HG02759 (cell line): ENCODE data around the gene HLA-DQB1.

Experiments
- ATAC-seq: cut with Tn5 transposase; IDR thresholded peaks from one replicate; pipeline ENCODE4 v1.9.1; 2021; ENCODE audit warnings: mild to moderate bottlenecking, moderate library complexity; ENCODE audit not compliant: unreplicated experiment

HLA-DQB1 gene

DNA sequence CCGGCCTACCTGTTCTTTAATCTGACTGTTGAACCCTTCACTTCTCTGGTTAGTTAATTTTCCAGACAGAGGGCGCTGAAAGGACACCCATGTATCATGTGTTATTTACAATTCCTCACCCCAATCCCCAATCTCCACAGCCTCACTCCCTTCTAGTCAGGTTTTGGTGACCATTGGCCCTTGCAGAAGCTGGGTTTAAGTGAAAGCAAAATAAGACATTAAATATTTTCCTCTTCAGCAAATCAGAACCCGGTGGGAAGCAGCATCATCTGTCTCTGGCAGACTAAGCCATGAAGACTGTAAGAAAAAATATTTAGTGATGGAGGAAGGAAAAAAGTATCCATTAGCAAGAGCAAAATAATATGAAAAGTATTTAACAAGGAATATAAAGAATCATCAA, 38.6 kb downstream of the HLA-DQB1 start:
- ATAC-seq = no peak

DNA sequence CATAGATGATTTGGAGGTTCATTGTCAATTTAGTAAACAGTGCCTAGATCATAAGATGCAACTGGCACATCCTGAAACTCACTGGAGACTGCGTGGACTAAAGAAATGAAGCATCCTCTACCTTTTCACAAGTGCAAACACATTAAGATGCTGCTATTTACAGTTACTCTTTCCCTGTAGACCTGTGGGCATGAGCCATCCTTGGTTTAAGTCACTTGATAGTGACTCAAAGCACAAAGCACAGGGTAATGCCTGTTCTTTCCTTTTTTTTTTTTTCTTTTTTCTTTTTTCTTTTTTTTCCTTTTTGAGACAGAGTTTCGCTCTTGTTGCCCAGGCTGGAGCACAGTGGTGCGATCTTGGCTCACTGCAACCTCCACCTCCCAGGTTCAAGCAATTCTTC, 39.2 kb downstream of the HLA-DQB1 start:
- no peak for ATAC-seq

DNA sequence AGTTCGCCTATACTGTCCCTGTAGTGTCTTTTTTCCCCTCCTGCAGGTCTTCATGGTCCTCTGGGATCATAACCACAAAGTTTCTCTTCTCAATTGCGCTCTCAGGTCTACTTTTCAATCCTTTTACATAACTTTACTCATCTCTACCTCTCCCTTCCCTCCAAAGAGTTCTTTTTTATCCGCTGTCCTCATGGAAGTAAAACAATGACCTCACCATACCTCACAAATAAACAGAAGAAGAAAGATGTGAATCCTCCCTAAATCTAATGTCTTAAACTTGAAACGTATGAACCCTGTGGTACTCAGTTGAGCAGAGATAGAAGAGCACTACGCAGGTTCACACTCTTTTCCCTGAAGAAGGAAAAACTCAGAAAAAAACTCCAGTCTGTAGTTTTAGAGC, 41.3 kb downstream of the HLA-DQB1 start:
- no peak for ATAC-seq

DNA sequence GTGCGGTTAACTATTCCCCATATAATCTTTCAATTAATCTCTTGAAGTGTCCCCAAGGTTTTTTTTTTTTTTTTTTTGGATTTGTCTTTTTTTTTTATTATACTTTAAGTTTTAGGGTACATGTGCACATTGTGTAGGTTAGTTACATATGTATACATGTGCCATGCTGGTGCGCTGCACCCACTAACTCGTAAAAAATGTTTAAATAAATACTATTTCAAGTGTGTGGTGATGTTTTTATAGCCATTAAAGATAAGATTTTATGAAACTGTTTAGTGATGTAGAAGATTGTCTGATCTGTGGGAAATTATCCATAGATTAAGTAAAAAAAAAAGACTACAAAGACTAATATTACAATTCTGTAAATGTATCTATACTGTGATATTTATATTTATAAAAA, 41.9 kb downstream of the HLA-DQB1 start:
- no peak for ATAC-seq

DNA sequence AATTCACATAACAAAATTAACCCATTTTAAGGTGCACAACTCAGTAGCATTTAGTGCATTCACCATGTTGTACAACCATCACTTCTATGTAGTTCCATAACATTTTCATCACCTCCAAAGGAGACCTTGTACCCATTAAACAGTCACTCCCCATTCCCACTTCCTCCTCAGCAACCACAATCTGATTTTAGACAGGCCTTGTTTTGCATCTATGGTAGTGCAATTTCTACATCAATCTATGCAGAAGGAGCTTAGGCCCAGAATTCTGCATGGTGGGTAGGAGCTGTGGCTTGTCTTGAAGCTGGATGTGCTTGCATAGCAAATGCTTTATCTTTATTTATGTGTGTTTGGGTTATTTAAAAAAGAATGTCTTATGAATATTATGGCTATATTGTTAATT, 42.8 kb downstream of the HLA-DQB1 start:
- ATAC-seq = no peak

DNA sequence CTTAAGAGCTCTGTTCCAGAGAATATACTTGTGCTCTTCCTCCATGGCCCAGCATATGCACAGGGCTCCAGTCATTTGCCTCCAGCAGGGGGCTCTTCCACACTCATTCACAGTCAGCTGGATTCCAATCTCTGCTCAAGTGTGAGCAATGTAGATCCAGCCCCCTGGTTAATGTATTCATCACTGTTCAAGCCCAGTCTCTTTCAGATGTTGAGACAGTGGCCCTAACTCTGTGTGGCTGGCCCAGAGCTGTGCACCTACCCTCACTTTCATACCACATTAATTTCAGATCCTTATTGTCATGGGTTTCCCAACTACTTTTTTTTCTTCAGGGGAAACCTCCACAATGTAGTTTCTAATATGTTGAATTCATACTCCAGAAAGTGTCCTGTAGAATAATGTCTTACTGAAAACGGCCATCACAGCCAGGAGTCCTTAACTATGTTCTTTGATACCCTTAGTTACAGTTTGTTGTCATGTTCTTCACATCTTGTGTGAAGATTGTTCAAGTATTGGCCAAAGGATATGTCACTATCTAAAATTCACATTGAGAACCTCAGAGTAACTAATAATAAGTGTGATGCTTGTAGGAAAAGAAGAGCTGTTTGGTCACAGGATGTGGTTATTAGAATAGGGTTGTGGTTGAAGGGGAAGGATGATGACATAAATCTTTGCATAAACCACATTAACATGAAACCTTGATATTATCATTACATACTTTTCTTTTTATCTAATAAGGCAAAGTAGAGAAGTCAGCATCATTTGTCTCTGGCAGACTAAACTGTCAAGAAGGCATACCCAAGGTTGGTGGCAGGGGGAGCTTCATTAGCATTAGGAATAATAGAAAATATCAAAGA, 43.7 kb downstream of the HLA-DQB1 start:
- ATAC-seq = peak; percentile 70

DNA sequence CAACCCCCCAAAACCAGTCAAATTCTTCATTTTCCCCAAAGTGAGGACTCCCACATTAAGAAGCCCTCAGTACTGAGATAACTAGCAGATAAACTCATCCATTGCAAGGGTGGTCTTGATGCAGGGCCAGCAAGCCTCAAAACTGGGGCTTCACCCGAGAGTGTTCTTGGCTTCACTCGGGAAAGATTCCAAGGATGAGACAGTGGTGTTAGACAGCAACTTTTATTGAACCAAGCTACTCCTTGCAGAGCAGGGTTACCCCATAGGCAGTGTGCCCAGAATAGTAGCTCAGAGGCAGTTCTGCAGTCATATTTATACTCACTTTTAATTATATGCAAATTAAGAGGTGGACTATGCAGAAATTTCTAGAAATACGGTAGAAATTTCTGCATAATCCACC, 45.1 kb downstream of the HLA-DQB1 start:
- no peak for ATAC-seq

DNA sequence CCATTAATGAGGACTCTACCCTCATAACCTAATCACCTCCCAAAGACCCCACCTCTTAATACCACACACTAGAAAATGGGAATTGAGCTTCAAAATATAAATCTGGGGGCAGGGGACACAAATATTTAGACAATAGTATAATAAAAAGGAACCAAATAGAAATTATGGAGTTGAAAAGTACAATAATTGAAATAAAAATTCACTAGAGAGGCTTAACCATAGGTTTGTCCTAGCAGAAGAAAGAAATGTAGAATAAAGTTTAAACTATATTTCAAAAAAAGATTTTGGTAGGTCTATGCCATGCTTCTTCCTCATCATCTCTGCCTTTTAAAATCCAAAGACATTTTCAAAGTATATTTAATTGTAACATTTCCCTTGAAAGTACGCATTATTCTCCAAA, 48.7 kb downstream of the HLA-DQB1 start:
- no peak for ATAC-seq

DNA sequence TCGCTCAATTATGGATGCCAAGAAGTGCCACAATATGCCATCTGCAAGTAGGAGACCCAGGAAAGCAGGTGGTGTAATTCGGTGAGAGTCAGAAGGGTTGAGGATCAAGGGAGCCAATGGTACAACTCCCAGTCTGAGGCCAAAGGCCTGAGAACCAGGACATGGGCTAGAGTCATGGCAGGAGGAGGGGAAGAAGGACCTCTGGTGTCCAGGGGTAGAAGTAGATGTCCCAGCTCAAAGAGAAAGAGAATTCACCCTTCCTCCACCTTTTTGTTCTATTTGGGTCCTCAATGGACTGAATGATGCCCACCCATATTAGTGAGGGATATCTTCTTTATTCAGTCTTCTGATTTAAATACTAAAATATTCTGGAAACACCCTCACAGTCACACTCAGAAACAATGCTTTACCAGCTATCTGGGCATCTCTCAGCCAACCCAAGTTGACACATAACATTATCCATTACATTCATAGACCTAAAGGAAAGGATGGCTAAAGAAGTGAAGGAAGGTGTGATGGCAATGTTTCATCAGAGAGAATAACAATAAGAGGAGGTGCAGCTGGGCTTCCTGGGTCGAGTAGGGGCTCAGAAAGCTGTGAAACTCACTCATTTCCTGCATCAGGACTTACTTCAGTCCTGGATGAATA, 50.4 kb downstream of the HLA-DQB1 start:
- ATAC-seq = no peak

DNA sequence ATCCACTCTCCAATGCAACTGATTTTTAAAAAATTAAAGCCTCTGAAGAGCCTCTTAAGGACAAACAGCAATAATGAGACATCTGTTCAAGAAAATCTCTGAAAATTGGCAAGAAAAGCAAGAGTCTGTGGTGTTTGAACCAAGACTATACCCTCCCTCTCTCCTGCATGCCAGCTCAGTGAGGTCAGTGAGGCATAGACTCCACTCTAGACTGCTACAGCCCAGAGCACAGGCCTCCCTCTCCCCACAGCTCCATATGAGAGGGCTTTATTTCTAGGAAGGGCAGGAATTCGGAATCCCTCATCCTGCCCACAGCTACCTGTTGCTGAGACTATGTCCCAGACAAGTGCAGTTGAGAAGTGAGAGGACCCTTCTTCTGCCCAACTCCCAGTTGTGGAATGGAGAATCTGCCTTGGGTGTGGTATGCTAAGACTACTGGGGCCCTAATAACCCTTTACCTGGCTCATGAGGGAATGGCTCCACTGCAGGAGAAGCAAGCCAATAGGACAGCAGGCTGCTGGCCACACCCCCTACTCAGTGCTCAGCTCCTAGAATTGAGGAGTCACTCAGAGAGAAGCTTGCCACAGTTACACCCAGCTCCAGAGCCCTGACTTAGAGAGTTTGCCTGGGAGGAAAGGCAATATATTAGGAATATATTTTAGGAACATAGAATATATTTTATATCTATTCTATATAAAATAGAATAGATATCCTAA, 51.9 kb downstream of the HLA-DQB1 start:
- ATAC-seq = no peak

DNA sequence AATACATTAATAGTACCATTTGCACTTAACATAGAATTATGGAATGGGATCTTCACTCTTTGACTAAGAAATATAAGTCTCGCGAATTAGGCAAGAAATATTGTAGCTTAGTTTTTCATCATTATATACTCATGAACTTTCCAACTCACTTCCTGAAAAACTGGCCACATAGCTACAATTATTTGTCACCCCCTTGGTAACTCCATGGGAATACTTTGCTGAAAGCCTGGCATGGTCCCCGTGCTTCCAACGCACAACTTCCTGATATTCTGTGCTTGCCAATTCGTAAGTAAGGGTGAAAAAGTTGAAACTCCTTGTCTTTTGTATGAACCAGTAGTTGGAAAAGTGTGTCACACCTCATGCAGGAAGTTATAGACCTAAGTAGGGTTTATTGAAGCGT, 53.0 kb downstream of the HLA-DQB1 start:
- ATAC-seq = no peak

DNA sequence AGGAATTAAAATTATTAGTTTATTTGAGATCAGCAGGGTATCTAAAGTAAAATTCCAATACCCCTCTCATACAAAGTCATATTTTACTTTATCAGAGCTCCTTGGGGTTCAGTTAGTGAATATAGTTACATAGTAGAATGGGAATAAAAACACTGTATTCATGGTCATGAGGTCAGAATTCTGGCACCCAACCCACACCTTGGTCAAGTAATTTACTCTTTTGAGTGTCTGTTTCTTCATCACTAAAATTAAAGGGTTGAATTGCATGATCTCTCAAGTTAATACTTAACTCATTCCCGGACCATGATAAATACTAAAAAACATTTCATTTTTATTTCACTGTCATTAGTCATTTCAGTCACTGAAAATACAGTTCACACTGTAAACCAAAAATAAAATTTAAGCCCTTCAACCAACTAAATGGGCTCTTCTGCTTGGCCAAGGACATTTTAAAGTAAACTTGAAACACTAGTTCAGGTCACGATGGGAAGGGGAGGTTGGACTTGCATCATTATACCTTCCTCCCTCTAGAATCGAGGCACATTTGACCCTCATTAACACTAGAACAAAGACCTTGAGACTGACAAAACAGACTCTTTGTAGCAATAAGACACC, 55.7 kb downstream of the HLA-DQB1 start:
- no peak for ATAC-seq

DNA sequence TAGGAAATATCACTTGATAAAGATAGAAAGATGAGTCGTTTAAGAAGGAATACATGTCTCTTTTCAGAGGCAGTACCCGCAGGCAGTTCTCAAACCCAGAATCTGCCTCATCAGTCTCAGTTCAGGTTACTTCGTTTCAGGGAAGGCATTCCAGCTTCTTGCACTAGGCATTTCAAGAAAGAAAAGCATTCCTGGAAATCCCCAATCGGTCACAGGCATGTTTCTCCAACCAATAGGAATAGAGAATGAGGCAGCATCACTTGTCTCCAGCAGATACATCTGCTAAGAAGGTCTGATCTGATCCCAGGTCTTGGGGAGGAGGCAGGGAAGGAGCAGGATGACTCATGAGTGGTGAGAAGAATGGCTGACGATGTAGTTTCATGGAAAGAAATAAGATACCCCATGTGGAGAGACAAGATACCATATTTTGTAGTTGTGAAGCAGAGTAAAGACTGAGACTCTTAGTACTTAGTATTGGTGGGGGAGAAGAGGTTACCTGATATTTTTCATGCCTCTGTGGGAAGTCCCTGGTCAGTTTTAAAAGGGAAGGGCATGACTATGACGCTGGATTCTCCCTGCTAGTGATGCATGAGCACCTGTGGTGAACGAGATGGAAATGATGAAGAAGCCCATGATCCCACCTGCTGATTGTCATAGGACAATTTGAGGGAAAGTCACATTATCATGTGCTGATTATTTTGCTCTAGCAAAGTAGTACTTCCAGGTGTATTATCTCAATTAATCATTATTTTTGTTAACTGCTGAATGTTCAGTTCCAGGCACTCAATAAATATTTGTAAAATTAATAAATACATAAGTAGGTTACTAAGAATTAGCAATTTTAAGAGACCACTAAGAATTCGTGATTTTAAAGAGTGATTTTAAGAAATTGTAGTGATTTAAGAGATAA, 56.5 kb downstream of the HLA-DQB1 start:
- peak; percentile 92 for ATAC-seq
